Body of pancreas (tissue), 4 donors: ENCODE measurements around the gene ANKS1A. TPM values are rescaled to one million over a fixed set of nuclear protein-coding genes. Genes with fewer than 3 reads are reported as not detected.

Source experiments
- ATAC-seq: fragments of 150-250 bp; one replicate; pipeline ENCODE4 v1.9.1; 2016
- DNase-seq, 4 donors: peaks; one replicate each; pipeline ENCODE4 v3.0.0-alpha.2; 2019
- H3K27ac ChIP-seq, 4 donors: fragments of 200-600 bp; sonication (generic); 1 replicate in 3 of 4; 2 replicates in 1 of 4; pipeline versions ENCODE4 v1.5.1 to v1.6.1; 2016 to 2019; ENCODE audit warnings: mild to moderate bottlenecking in 1 of 4, mixed read lengths in 1 of 4, moderate library complexity in 1 of 4
- H3K27me3 ChIP-seq, 2 donors: fragments of 200-600 bp; sonication (generic); one replicate each; pipeline ENCODE4 v1.6.0; 2016; ENCODE audit warnings: mild to moderate bottlenecking in 1 of 2
- H3K36me3 ChIP-seq, 2 donors: fragments of 200-600 bp; sonication (generic); replicated peaks in 1 of 2; 2 replicates each; pipeline ENCODE4 v1.5.1; 2016; ENCODE audit warnings: low read depth in 2 of 2; ENCODE audit not compliant: insufficient read depth in 1 of 2
- H3K4me1 ChIP-seq: fragments of 200-600 bp; sonication (generic); one replicate; pipeline ENCODE4 v1.6.0; 2016
- H3K4me3 ChIP-seq, 2 donors: fragments of 200-600 bp; sonication (generic); 1 replicate in 1 of 2; 2 replicates in 1 of 2; pipeline ENCODE4 v1.5.1; 2016 to 2019
- H3K9me3 ChIP-seq, 3 donors: fragments of 200-600 bp; sonication (generic); 1 replicate in 2 of 3; 2 replicates in 1 of 3; pipeline ENCODE4 v1.5.1; 2016
- POLR2A ChIP-seq, 3 donors: fragments of 450-650 bp; IDR thresholded peaks; one replicate each; pipeline ENCODE4 v1.6.1; 2016; ENCODE audit warnings: antibody characterized with exemption in 3 of 3, mild to moderate bottlenecking in 2 of 3
- WGBS, 2 donors: methylation state at CpG; one replicate each; pipeline ENCODE4 v1.1.5; 2017; 5-methylcytosine and 5-hydroxymethylcytosine counted together
- intact Hi-C: fragments of 100-400 bp; cut with DNase I; formaldehyde crosslinking; loops from one replicate; pipeline ENCODE4 v1.15.1; 2023
- total RNA-seq, 2 donors: library from RNA; depleted of rRNA; stranded (reverse); fragments of >200 nt; gene quantifications; one replicate each; pipeline ENCODE4 v1.1.0, GENCODE V29; 2016
- TF ChIP-seq, protein P1 (sequence below), 7 experiments: fragments of 450-650 bp in 4 of 7; fragments of 200-600 bp in 3 of 7; sonication (generic) in 3 of 7; IDR thresholded peaks; one replicate each; pipeline ENCODE4 v1.5.1; 2016 to 2019; ENCODE audit warnings: antibody characterized with exemption in 7 of 7

Gene ANKS1A
- total RNA-seq, 2 donors from 2014 or later: 14.3 to 17.1 TPM

DNA sequence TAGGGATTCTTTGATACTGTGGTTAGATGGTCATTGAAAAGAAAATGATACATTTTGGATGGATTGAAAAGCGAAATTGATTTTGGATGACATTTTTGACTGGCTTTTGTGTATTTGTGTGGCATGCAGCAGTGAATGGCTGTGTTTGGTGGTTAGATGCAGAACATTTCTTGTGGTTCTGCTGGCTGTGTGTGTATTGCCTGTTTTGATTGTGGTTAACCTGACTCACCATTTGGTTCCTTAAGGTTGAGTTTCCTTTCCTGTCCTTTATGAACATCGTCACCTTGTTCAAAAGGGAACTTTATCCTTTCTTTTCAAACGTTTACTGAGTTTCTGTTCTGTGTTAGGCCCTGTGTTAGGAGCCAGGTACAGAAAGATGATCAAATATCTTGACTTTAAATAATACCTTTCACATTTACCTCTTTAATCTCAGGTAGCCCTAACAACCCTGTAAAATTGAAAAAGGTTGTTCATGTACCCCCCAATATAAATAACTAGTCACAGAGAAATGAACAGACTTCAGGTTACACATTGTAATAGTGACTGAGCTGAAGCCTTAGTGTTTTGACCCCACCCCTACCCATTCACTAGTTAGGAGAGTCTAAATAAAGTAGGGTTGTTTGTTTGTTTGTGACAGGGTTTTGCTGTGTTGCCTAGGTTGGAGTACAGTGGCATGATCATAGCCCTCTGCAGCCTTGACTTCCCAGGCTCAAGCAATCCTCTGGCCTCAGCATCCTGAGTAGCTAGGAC, 23.8 kb downstream of the ANKS1A start:
- WGBS, 2 donors: 66 to 84% methylated on average over 3 of the region's 3 CpGs

DNA sequence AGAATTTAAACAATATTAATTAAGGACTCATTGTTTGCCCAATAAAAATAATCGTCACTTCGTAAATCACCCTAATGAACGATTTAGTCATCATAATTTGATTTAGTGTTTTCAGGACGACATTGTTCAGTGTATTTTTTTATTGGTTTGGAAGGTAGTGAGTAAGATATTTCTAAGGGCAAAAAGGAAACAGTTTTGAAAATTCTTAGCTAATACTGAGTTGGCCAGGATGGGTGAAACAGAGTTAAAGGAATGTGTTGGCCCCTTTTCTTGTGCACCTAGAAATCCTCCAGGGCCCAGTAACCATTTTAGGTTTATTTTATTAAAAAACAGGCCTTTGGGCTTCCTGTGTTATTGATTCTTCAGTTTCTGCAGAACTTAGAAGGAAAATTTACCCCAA, 25.3 kb downstream of the ANKS1A start:
- H3K27me3 ChIP-seq: no peaks in the 10 kb centered on the region
- 87 to 90% methylated on average over 4 of the region's 4 CpGs for WGBS, 2 donors
- H3K36me3 ChIP-seq: no peaks in the 10 kb centered on the region
- no peak overlapping the region for H3K4me3 ChIP-seq
- TF ChIP-seq, protein P1, sequence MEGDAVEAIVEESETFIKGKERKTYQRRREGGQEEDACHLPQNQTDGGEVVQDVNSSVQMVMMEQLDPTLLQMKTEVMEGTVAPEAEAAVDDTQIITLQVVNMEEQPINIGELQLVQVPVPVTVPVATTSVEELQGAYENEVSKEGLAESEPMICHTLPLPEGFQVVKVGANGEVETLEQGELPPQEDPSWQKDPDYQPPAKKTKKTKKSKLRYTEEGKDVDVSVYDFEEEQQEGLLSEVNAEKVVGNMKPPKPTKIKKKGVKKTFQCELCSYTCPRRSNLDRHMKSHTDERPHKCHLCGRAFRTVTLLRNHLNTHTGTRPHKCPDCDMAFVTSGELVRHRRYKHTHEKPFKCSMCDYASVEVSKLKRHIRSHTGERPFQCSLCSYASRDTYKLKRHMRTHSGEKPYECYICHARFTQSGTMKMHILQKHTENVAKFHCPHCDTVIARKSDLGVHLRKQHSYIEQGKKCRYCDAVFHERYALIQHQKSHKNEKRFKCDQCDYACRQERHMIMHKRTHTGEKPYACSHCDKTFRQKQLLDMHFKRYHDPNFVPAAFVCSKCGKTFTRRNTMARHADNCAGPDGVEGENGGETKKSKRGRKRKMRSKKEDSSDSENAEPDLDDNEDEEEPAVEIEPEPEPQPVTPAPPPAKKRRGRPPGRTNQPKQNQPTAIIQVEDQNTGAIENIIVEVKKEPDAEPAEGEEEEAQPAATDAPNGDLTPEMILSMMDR (IDR thresholded peaks at IDR 0.05): no peak
- no peak for TF ChIP-seq POLR2A (IDR thresholded peaks at IDR 0.05)
- H3K27ac ChIP-seq: no peak overlapping the region
- intact Hi-C loops: no loop called here
- H3K9me3 ChIP-seq: no peaks in the 10 kb centered on the region
- DNase-seq: no peak
- peaks cover 11% of the 10 kb centered on the region for H3K4me1 ChIP-seq
- ATAC-seq: no peak

More for the DNA sequence above, 23.8 kb downstream of the ANKS1A start:
- Histone ChIP-seq H3K27me3 (no peaks in the 10 kb centered on the region), H3K4me3 (no peak overlapping the region), H3K36me3 (no peaks in the 10 kb centered on the region), H3K9me3 (no peaks in the 10 kb centered on the region), H3K27ac (no peak overlapping the region), H3K4me1 (peaks cover 24% of the 10 kb centered on the region)
- TF ChIP-seq, protein P1 (IDR thresholded peaks at IDR 0.05): no peak
- no peak for TF ChIP-seq POLR2A (IDR thresholded peaks at IDR 0.05)
- DNase-seq (no peak), ATAC-seq (no peak)
- intact Hi-C loops: no loop called here

DNA sequence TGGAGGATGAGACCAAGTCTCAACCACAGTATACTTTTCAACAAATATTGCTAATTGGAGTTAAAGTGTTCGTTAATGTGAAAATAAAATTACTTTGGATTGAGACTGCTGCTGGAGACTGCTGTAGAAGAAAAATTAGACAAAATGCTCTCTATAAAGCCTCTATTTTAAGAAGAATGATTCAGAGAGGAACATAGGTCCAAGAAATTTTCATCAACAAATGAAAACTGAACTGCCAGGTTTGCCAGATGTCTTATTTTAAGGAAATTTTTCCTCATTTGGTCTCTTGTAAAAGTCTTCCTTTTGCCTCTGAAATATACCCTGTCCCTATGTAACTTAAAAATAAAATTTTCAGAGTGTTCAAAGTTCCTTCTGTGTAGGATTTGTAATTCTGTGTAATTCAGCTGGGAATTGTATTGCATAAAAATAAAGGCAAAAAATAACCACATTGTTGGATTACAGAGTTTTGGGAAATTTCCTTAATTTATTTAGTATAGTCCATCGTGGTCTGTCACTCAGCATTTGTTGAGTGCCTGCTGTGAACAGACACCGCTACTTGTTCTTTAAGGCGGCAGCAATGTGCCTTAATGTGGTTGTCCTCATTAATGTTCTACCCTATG, 27.4 kb downstream of the ANKS1A start:
- no peaks in the 10 kb centered on the region for H3K36me3 ChIP-seq
- TF ChIP-seq, protein P1 (IDR thresholded peaks at IDR 0.05): no peak
- no peak for TF ChIP-seq POLR2A (IDR thresholded peaks at IDR 0.05)
- H3K27ac ChIP-seq: no peak overlapping the region
- intact Hi-C loops: no loop called here
- 82 to 90% methylated on average over 4 of the region's 4 CpGs for WGBS, 2 donors
- DNase-seq: no peak
- no peak for ATAC-seq
- H3K9me3 ChIP-seq: no peaks in the 10 kb centered on the region
- H3K4me1 ChIP-seq: peaks cover 2% of the 10 kb centered on the region
- H3K27me3 ChIP-seq: no peaks in the 10 kb centered on the region
- H3K4me3 ChIP-seq: no peak overlapping the region

DNA sequence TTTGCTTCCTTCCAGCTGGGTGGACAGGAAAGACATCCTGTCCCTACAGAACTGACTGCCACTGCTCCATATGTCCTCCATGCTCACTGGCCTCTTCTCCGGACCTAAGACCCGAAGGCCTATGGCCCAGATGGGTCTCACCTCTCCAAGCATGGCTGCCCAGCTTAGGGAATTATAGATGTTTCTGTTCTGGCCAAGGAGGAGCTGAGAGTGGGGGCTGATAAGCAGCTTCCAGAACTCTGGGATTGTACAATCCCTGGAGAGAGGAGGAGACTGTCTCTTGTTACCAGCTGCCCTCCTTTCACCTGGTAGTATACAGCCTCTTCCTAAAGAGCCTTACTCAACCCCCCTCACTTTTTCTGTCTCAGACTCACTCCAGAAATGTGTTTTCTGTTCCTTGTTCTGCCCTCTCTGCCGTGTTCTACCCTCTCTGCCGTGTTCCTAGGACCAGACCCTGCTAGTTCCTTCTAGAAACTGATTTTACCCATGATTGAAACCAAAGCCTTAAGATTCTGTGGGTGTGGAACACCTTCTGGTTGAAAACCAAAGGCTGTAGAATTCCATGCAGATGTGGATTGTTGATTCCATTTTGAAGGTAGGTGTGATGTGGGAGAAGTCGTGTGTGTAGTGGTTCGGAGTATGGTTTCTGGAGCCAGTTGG, 28.7 kb downstream of the ANKS1A start:
- H3K36me3 ChIP-seq: no peaks in the 10 kb centered on the region
- no peaks in the 10 kb centered on the region for H3K9me3 ChIP-seq
- WGBS, 2 donors: 85 to 92% methylated on average over 6 of the region's 6 CpGs
- H3K4me1 ChIP-seq: no peaks in the 10 kb centered on the region
- TF ChIP-seq, protein P1 (IDR thresholded peaks at IDR 0.05): no peak
- TF ChIP-seq POLR2A (IDR thresholded peaks at IDR 0.05): no peak
- H3K27me3 ChIP-seq: no peaks in the 10 kb centered on the region
- intact Hi-C loops: no loop called here
- H3K27ac ChIP-seq: no peak overlapping the region
- ATAC-seq (no peak), DNase-seq (no peak)
- H3K4me3 ChIP-seq: no peak overlapping the region
